Fibroblast of the aortic adventitia (primary cell): ENCODE measurements around the gene REG1B. TPM values are rescaled to one million over a fixed set of nuclear protein-coding genes. Genes with fewer than 3 reads are reported as not detected.

Experiments
- DNase-seq: peaks from one replicate; pipeline ENCODE4 v3.0.0-alpha.2; 2010; ENCODE audit warnings: low read depth
- H3K4me3 ChIP-seq: 2 replicates; pipeline ENCODE4 v1.5.1; 2011; ENCODE audit warnings: low read depth, mild to moderate bottlenecking, control low read depth, low read length, moderate library complexity
- CTCF ChIP-seq: IDR thresholded peaks from 2 replicates; pipeline ENCODE4 v1.5.1; 2011; ENCODE audit warnings: mild to moderate bottlenecking, low read length, control low read depth, inconsistent platforms; ENCODE audit not compliant: insufficient read depth
- total RNA-seq: library from RNA; depleted of rRNA; stranded (reverse); fragments of >200 nt; gene quantifications from 2 replicates; pipeline ENCODE4 v1.2.3, GENCODE V29; 2012; ENCODE audit warnings: low replicate concordance

The REG1B gene
- total RNA-seq, 1 donor: not detected

- no peak for DNase-seq
- no peak for TF ChIP-seq CTCF
- no peak overlapping the region for H3K4me3 ChIP-seq
These were observed 37.3 kb upstream of the REG1B start for GRCh38 chr2:79124907-79125720.

GRCh38 chr2:79122676-79123075 lies 34.9 kb upstream of the REG1B start:
- no peak for DNase-seq
- no peak overlapping the region for H3K4me3 ChIP-seq
- TF ChIP-seq CTCF: no peak

GRCh38 chr2:79120194-79120713 lies 32.5 kb upstream of the REG1B start, which contains the start of gene REG1A:
Gene REG1A, plus strand, starts transcription at chr2:79120488. Its CDS starts 374 bp downstream, at chr2:79120862.
- no peak for DNase-seq
- H3K4me3 ChIP-seq: no peak within 1 kb of the TSS
- no peak for TF ChIP-seq CTCF

GRCh38 chr2:79116997-79117928 lies 29.5 kb upstream of the REG1B start:
- TF ChIP-seq CTCF: no peak
- DNase-seq: no peak
- H3K4me3 ChIP-seq: no peak overlapping the region

GRCh38 chr2:79114797-79115494 lies 27.2 kb upstream of the REG1B start:
- no peak for DNase-seq
- no peak overlapping the region for H3K4me3 ChIP-seq
- no peak for TF ChIP-seq CTCF

GRCh38 chr2:79112269-79112668 lies 24.5 kb upstream of the REG1B start:
- no peak for TF ChIP-seq CTCF
- DNase-seq: no peak
- H3K4me3 ChIP-seq: no peak overlapping the region
